ENCODE data around the gene NXPE1.
"Not testable (repeated sequence)": the region's sequence is repeated elsewhere in the genome, so short reads cannot be mapped to it uniquely, and the experiment has no call there.

Gene NXPE1

DNA sequence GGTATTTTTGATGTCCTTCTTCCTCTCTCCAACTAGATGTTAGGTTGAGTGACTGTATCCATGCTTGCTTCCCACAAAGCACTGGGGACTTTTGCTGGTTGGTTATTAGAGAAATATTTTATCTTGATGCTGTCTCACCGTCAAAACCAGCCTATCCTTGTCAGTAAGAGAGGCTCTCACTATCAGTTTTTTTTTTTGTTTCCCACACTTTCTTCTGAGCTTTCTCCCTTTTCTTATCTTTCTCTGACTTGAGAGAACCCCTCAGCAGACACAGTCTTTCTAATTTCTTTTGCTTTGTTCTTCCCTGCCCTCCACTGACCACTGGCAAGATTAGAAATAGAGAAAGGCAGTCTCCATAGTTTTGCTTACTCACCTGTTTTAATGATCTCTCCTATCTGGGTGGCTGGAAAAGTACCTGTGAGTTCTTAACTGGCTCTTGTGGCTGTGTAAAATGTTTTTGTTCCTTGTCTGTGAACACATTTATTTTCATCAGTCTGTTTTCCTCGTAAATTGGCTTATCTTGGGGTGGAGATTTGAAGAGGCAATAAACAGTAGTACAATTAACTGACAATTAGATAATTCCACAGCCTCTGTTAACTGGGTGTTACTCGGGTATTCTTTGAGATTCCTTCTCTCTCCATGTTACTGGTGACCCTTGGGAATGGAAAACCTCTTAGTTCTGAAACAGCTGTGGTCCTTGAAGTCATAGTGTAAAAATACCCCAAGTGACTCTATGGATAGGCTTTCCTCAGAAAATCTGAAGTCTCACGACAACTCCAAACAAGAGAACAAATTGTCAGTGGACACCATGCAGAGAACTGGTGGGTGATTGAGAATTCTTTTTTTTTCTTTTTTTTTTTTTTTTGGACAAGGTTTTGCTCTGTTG, at the start of gene NXPE1:
Gene NXPE1, minus strand, starts transcription at position 457 of the 886 bp plus-strand sequence. CDS start 8,680 bp downstream, outside the sequence.
- no peak for DNase-seq (ENCODE audit: low read depth in 1 of 2, low spot score in 1 of 2)

- DNase-seq (ENCODE audit: low read depth in 1 of 2, low spot score in 1 of 2) = no peak
Observed at GRCh38 chr11:114609429-114609828, 49.7 kb upstream of the NXPE1 start.

DNA sequence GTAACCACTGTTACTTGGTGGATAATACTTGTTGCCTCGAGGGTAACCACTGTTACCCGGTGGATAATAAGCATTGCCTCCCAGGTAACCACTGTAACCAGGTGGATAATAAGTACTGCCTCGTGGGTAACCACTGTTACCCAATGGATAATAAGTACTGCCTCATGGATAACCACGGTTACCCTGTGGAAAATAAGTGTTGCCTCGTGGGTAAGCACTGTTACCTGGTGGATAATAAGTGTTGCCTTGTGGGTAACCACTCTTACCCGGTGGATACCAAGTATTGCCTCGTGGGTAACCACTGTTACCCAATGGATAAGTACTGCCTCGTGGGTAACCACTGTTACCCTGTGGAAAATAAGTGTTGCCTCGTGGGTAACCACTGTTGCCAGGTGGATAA, 48.9 kb upstream of the NXPE1 start:
- not testable (repeated sequence) for DNase-seq (ENCODE audit: low read depth in 1 of 2, low spot score in 1 of 2)

GRCh38 chr11:114607753-114608459, 48.2 kb upstream of the NXPE1 start:
- DNase-seq (ENCODE audit: low read depth in 1 of 2, low spot score in 1 of 2) = no peak

DNA sequence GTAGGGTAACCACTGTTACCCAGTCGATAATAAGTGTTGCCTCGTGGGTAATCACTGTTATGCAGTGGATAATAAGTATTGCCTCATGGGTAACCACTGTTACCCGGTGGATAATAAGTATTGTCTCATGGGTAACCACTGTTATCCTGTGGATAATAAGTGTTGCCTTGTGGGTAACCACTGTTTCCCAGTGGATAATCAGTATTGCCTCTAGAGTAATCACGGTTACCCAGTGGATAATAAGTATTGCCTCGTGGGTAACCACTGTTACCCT, 47.1 kb upstream of the NXPE1 start:
- DNase-seq (ENCODE audit: low read depth in 1 of 2, low spot score in 1 of 2) = not testable (repeated sequence)

- no peak for DNase-seq (ENCODE audit: low read depth in 1 of 2, low spot score in 1 of 2)
Observed at GRCh38 chr11:114606003-114606801, 46.5 kb upstream of the NXPE1 start.

DNA sequence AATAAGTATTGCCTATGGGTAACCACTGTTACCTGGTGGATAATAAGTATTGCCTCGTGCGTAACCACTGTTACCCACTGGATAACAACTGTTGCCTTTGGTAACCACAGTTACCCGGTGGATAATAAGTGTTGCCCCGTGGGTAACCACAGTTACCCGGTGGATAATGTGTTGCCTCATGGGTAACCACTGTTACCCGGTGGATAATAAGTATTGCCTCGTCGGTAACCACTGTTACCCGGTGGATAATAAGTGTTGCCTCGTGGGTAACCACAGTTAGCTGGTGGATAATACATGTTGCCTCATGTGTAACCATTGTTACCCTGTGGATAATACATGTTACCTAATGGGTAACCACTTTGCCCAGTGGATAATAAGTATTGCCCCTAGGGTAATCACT, 45.7 kb upstream of the NXPE1 start:
- no peak for DNase-seq (ENCODE audit: low read depth in 1 of 2, low spot score in 1 of 2)

GRCh38 chr11:114604886-114605285, 45.2 kb upstream of the NXPE1 start:
- DNase-seq (ENCODE audit: low read depth in 1 of 2, low spot score in 1 of 2) = no peak

DNA sequence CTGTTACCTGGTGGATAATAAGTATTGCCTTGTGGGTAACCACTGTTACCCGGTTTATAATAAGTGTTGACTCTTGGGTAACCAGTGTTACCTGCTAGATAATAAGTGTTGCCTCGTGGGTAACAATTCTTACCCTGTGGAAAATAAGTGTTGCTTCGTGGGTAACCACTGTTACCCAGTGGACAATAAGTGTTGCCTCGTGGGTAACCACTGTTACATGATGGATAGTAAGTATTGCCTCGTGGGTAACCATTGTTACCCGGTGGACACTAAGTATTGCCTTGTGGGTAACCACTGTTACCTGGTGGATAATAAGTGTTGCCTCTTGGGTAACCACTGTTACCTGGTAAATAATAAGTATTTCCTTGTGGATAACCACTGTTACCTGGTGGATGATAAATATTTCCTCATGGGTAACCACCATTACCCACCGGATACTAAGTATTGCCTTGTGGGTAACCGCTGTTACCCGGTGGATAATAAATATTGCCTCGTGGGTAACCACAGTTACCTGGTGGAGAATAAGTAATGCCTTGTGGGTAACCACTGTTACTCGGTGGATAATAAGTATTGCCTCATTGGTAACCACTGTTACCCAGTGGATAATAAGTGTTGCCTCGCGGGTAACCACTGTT, 44.6 kb upstream of the NXPE1 start:
- no peak for DNase-seq (ENCODE audit: low read depth in 1 of 2, low spot score in 1 of 2)

GRCh38 chr11:114603151-114603550, 43.5 kb upstream of the NXPE1 start:
- not testable (repeated sequence) for DNase-seq (ENCODE audit: low read depth in 1 of 2, low spot score in 1 of 2)

DNA sequence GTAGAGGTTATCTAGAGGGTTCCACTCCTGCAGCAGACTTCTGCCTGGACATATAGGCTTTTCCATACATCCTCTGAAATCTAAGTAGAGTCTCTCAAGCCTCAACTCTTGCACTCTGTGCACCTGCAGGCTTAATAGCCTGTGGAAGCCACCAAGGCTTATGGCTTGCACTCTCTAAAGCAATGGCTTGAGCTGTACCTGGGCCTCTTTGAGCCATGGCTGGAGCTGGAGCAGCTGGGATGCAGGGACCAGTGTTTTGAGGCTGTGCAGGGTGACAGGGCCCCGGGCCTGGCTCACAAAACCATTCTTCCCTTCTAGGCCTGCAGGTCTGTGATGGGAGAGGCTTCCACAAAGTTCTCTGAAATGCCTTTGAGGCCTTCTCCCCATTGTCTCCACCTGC, 38.8 kb upstream of the NXPE1 start:
- no peak for DNase-seq (ENCODE audit: low read depth in 1 of 2, low spot score in 1 of 2)

DNA sequence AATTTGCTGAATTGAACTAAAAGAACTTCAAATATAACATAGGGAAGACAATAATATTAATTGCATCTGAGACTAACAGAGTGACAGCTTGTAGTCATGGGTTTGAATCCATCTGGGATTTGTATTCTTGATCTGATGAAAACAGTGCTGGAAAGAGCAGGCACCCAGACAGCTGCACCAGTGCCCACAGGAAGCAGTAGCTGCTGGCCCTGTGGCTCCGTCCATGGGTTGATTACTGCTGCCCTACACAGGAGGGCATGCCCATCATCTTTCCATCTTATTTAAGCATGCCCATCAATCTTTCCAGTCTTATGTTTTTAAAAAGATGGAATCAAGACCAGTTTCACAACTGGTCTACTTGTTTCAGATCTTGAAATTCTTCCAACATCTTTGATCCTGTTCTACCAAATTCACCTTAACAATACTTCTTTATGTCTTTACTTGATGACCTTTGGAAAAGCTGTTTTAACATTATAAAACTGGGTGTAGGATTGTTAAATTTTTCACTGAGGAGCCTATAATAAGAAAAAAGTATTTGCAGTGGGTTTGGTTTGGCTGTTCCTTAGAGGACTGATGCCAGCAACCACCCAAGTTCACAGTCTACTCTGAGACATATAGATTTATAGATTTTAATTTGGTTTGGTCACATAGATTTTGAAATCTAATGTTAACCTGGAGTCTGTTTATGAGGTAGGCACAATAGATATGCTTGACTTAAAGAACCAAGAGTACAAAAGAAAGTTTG, 36.7 kb upstream of the NXPE1 start:
- DNase-seq (ENCODE audit: low read depth in 1 of 2, low spot score in 1 of 2) = no peak

- DNase-seq (ENCODE audit: low read depth in 1 of 2, low spot score in 1 of 2) = no peak
Observed at GRCh38 chr11:114595571-114595970, 35.9 kb upstream of the NXPE1 start, which contains the start of gene NXPE4. TSS of gene NXPE4 (minus strand) at chr11:114595786. CDS start at chr11:114594759, 1,027 bp downstream.

DNA sequence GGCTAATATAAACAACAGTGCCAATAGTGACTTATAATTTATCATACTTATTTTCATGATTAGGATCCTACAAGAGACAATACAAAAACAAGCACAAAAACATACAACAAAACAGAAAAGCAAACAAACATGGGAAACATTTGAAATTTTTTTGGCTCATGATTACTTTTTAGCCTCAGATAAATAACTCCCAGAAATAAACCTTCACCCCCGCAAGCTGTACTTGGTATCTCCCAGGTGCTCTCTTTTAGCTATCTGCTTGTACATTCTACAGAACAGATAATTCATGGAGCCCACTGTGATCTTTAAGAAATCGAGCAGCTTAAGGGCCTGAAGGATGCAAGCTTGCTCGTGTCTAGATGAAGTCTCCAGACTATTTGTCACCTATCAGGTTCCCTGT, 35.0 kb upstream of the NXPE1 start:
- DNase-seq (ENCODE audit: low read depth in 1 of 2, low spot score in 1 of 2) = no peak

DNA sequence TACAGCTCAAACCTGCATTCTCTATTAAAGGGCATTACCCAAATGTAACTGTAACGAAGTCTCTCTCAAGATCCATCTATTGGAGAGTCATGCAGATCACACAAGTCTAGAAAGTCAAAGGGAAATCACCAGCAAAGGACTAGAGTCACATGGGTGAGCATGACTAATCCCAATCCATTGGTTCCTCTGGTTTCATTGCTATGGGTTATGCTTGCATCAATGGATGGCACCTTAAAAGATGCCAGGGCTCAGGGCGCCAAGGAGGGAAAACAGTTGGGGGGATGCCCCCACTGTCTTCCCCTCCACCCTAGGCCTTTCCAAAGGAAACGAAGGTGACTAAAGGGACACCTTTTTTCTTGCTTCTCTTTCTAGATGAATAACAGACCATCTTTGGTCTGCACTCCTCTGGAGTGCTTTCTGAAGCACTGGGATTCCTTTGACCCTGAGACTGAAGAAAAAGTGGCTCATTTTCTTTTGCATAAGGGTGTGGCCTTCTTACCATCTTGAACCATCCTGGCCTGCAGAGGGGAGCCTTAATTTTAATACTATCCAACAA, 27.8 kb upstream of the NXPE1 start:
- DNase-seq (ENCODE audit: low read depth in 1 of 2, low spot score in 1 of 2) = no peak

- DNase-seq (ENCODE audit: low read depth in 1 of 2, low spot score in 1 of 2) = no peak
Observed at GRCh38 chr11:114586797-114587196, 27.1 kb upstream of the NXPE1 start.

- DNase-seq (ENCODE audit: low read depth in 1 of 2, low spot score in 1 of 2) = no peak
Observed at GRCh38 chr11:114571712-114572111, 12.0 kb upstream of the NXPE1 start.

DNA sequence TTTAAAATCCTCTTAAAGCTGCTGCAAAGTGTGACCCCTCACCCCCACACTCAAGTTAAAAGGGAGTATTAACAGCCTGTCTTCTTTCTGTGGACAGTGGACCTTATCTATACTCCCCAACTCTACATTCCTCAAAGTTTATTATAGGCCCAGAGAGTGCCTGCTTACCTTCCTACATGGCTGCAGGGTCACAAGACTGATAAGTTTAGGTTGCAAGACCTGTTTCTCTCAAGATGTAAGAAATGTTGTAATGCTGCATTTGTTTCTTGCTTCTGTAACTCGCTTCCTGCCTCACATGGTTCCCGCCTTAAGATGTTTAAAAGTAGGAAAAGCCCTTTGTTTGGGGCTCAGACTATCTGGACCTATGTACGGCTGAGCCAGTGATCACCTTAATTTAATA, 10.1 kb upstream of the NXPE1 start:
- no peak for DNase-seq (ENCODE audit: low read depth in 1 of 2, low spot score in 1 of 2)

GRCh38 chr11:114566276-114566675, 6.6 kb upstream of the NXPE1 start:
- no peak for DNase-seq (ENCODE audit: low read depth in 1 of 2, low spot score in 1 of 2)

DNA sequence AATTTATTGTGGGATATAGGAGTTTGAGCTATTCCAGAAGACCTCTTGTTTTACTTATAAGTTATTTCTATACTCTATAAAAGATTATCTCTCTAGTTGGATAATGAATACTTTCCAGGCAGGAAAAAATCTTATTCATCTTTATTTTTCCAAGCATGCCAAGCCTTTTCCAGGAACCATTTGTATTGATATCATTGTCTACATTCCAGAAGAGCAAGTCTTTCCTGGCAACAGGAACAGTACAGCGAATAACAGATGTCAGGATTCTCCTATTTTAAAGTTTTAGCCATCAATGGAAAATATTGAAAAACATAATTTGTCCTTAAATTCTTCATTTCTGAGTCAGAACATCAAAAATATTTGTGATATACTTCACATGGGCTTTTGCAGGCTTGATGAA, 5.2 kb upstream of the NXPE1 start:
- no peak for DNase-seq (ENCODE audit: low read depth in 1 of 2, low spot score in 1 of 2)
